ENCODE data around the gene PDGFB. TPM values are rescaled to one million over a fixed set of nuclear protein-coding genes. Genes with fewer than 3 reads are reported as not detected.

Gene PDGFB
- total and polyA plus RNA-seq, 9 of the 15 experiments (the other 6 are each of a cell fraction or from before 2014, with no cell fraction given): 0.07 to 4.0 (median 0.48) TPM; not detected in 1

- POLR2A ChIA-PET: interaction anchor here (1.0 to 2.2 kb wide), 3 partner anchors 10 to 51 kb away, joined by 3 to 6 read pairs (median 6); partner anchors contain the start of gene RPL3
- Histone ChIP-seq H3K4me1 (replicated peaks in 1 of 2; ENCODE audit: control insufficient read depth in 2 of 2, insufficient read depth in 2 of 2, low read length in 2 of 2) (peaks cover 12 to 14% of the 10 kb centered on the region in 2 experiments; a peak in 4 of 5 replicates), H3K36me3 (ENCODE audit: control insufficient read depth, insufficient read depth, low read length) (no peaks in the 10 kb centered on the region), H3K27ac (ENCODE audit: extremely low read depth, low read depth, low read length) (no peak overlapping the region), H3K9me1 (ENCODE audit: control insufficient read depth, insufficient read depth, low read length) (no peaks in the 10 kb centered on the region), H3K4me2 (ENCODE audit: insufficient read depth, low read length) (no peak overlapping the region), H3K9me3 (replicated peaks; ENCODE audit: control insufficient read depth, insufficient read depth, low read depth, low read length) (no peaks in the 10 kb centered on the region), H3K79me2 (ENCODE audit: control insufficient read depth, insufficient read depth, low read length) (no peaks in the 10 kb centered on the region), H3K9ac (ENCODE audit: insufficient read depth in 1 of 2, low read depth in 2 of 2, low read length in 2 of 2) (no peak overlapping the region), H2AFZ (ENCODE audit: low read depth, low read length) (no peak overlapping the region), H3K27me3 (ENCODE audit: control insufficient read depth in 2 of 2, insufficient read depth in 2 of 2, low read length in 2 of 2) (no peaks in the 10 kb centered on the region), H3K4me3 (no peak overlapping the region), H4K20me1 (replicated peaks; ENCODE audit: control insufficient read depth, insufficient read depth, low read length) (no peaks in the 10 kb centered on the region)
- WGBS (ENCODE audit: insufficient coverage, low coverage, missing lambda C conversion rate): 76% methylated on average over 8 of the region's 8 CpGs
- intact Hi-C loops (cut with micrococcal nuclease) (no loop called here), in situ Hi-C loops (cut with MboI) (no loop called here)
- BruUV-seq (replicated peaks): no TSS peak
- FAIRE-seq (no peak), DNase-seq (ENCODE audit: extremely low read depth in 1 of 4, low spot score in 3 of 4) (no peak), ATAC-seq (no peak)
- CTCF ChIA-PET (ENCODE audit: low intra/inter-chr PET ratio): no interaction called here
- TF ChIP-seq ZFP91 (CRISPR knock-in tag; IDR thresholded peaks at IDR 0.05) (no peak), SMC3 (conservative IDR thresholded peaks at IDR 0.05; ENCODE audit: insufficient read depth, low read depth, low read length) (no peak), ZNF57 (CRISPR knock-in tag; IDR thresholded peaks at IDR 0.05) (no peak), NFE2L1 (tag; IDR thresholded peaks at IDR 0.05; ENCODE audit: borderline replicate concordance, low read depth) (no peak), BRD4 (IDR thresholded peaks at IDR 0.05) (no peak), BACH1 (tag; IDR thresholded peaks at IDR 0.05) (no peak), ZNF212 (CRISPR knock-in tag; IDR thresholded peaks at IDR 0.05) (no peak), PML (IDR thresholded peaks at IDR 0.05; ENCODE audit: low read length) (no peak), POLR2A (conservative IDR thresholded peaks at IDR 0.05) (no peak), ETV1 (tag; conservative IDR thresholded peaks at IDR 0.05; ENCODE audit: low read depth) (no peak), MED1 (CRISPR knock-in tag; IDR thresholded peaks at IDR 0.05; ENCODE audit: borderline replicate concordance) (no peak), PHB2 (IDR thresholded peaks at IDR 0.05; ENCODE audit: low read depth) (no peak)
- TF ChIP-seq, protein P1, sequence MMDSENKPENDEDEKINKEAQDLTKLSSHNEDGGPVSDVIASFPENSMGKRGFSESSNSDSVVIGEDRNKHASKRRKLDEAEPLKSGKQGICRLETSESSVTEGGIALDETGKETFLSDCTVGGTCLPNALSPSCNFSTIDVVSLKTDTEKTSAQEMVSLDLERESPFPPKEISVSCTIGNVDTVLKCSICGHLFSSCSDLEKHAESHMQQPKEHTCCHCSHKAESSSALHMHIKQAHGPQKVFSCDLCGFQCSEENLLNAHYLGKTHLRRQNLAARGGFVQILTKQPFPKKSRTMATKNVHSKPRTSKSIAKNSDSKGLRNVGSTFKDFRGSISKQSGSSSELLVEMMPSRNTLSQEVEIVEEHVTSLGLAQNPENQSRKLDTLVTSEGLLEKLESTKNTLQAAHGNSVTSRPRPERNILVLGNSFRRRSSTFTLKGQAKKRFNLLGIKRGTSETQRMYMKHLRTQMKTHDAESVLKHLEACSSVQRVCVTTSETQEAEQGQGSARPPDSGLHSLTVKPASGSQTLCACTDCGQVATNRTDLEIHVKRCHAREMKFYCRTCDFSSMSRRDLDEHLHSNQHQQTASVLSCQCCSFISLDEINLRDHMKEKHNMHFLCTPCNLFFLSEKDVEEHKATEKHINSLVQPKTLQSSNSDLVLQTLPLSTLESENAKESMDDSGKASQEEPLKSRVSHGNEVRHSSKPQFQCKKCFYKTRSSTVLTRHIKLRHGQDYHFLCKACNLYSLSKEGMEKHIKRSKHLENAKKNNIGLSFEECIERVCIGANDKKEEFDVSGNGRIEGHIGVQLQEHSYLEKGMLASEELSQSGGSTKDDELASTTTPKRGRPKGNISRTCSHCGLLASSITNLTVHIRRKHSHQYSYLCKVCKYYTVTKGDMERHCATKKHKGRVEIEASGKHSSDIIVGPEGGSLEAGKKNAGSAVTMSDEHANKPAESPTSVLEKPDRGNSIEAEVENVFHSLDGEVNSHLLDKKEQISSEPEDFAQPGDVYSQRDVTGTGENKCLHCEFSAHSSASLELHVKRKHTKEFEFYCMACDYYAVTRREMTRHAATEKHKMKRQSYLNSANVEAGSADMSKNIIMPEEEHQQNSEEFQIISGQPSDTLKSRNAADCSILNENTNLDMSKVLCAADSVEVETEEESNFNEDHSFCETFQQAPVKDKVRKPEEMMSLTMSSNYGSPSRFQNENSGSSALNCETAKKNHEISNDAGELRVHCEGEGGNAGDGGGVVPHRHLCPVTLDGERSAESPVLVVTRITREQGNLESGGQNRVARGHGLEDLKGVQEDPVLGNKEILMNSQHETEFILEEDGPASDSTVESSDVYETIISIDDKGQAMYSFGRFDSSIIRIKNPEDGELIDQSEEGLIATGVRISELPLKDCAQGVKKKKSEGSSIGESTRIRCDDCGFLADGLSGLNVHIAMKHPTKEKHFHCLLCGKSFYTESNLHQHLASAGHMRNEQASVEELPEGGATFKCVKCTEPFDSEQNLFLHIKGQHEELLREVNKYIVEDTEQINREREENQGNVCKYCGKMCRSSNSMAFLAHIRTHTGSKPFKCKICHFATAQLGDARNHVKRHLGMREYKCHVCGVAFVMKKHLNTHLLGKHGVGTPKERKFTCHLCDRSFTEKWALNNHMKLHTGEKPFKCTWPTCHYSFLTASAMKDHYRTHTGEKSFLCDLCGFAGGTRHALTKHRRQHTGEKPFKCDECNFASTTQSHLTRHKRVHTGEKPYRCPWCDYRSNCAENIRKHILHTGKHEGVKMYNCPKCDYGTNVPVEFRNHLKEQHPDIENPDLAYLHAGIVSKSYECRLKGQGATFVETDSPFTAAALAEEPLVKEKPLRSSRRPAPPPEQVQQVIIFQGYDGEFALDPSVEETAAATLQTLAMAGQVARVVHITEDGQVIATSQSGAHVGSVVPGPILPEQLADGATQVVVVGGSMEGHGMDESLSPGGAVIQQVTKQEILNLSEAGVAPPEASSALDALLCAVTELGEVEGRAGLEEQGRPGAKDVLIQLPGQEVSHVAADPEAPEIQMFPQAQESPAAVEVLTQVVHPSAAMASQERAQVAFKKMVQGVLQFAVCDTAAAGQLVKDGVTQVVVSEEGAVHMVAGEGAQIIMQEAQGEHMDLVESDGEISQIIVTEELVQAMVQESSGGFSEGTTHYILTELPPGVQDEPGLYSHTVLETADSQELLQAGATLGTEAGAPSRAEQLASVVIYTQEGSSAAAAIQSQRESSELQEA (IDR thresholded peaks at IDR 0.05; ENCODE audit: low read depth): no peak
- TF ChIP-seq, protein P2, sequence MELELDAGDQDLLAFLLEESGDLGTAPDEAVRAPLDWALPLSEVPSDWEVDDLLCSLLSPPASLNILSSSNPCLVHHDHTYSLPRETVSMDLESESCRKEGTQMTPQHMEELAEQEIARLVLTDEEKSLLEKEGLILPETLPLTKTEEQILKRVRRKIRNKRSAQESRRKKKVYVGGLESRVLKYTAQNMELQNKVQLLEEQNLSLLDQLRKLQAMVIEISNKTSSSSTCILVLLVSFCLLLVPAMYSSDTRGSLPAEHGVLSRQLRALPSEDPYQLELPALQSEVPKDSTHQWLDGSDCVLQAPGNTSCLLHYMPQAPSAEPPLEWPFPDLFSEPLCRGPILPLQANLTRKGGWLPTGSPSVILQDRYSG (tag; conservative IDR thresholded peaks at IDR 0.05; ENCODE audit: low read depth): no peak
Measured at GRCh38 chr22:39267974-39268373, 23.2 kb upstream of the PDGFB start.

All from K562 (cell line).